Measurements from ENCODE around the gene SCAPER. TPM values are rescaled to one million over a fixed set of nuclear protein-coding genes. Genes with fewer than 3 reads are reported as not detected.
"Not testable (repeated sequence)": the region's sequence is repeated elsewhere in the genome, so short reads cannot be mapped to it uniquely, and the experiment has no call there.

The SCAPER gene
- total RNA-seq, 2 experiments from 2014 or later = 20.4 to 29.5 TPM

GRCh38 chr15:76325704-76326103 is 579.4 kb downstream of the SCAPER start:
- ATAC-seq (no peak), DNase-seq (no peak)
- CTCF ChIA-PET = interaction anchor here (1.3 kb wide), 1 partner anchor 10 kb away, joined by 3 read pairs; the partner anchor contains the start of gene ISL2
- no peaks in the 10 kb centered on the region for H3K36me3 Mint-ChIP-seq
- peaks cover 78% of the 10 kb centered on the region for H3K27me3 Mint-ChIP-seq
- no peak overlapping the region for H3K27ac Mint-ChIP-seq
- no peaks in the 10 kb centered on the region for H3K9me3 Mint-ChIP-seq (ENCODE audit: low read depth)
- H3K4me3 Mint-ChIP-seq = no peak overlapping the region
- H3K4me1 Mint-ChIP-seq = no peaks in the 10 kb centered on the region

GRCh38 chr15:76324066-76324465 is 581.1 kb downstream of the SCAPER start:
- H3K9me3 Mint-ChIP-seq (ENCODE audit: low read depth) = no peaks in the 10 kb centered on the region
- no peaks in the 10 kb centered on the region for H3K36me3 Mint-ChIP-seq
- DNase-seq = no peak
- peaks cover 71% of the 10 kb centered on the region for H3K27me3 Mint-ChIP-seq
- no peak overlapping the region for H3K4me3 Mint-ChIP-seq
- CTCF ChIA-PET = interaction anchor here (1.1 to 2.2 kb wide), 2 partner anchors 9 to 11 kb away, joined by 3 to 7 read pairs; no protein-coding TSS in a partner anchor
- H3K4me1 Mint-ChIP-seq = peaks cover 2% of the 10 kb centered on the region
- no peak overlapping the region for H3K27ac Mint-ChIP-seq
- no peak for ATAC-seq

- Mint-ChIP-seq H3K4me3 (no peak overlapping the region), H3K4me1 (peaks cover 2% of the 10 kb centered on the region), H3K27me3 (peaks cover 51% of the 10 kb centered on the region), H3K9me3 (ENCODE audit: low read depth) (no peaks in the 10 kb centered on the region), H3K27ac (no peak overlapping the region), H3K36me3 (no peaks in the 10 kb centered on the region)
- CTCF ChIA-PET = no interaction called here
- no peak for ATAC-seq
- no peak for DNase-seq
Measured at GRCh38 chr15:76321602-76322001, 583.5 kb downstream of the SCAPER start.

DNA sequence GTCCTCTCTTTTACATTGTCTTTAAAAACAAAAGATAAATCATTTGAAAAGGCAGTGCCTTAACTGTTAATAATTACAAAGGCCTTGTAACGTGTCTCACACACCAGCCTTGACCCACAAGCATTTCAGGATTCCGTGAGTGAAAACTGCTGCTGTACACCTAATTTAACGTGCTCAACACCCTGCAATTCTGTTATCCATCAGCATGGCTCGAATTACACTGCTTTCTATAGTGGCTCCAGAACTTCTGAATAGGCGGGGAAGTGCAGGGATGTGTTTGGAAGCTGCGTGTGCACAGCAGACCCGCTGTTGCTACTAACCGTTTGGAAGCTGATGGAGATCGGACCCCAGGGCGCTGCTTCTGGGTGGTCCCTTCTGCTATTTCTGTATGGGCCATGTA is 584.0 kb downstream of the SCAPER start:
- Mint-ChIP-seq H3K9me3 (ENCODE audit: low read depth) (no peaks in the 10 kb centered on the region), H3K4me3 (no peak overlapping the region), H3K27me3 (peaks cover 49% of the 10 kb centered on the region), H3K4me1 (peaks cover 2% of the 10 kb centered on the region), H3K36me3 (no peaks in the 10 kb centered on the region), H3K27ac (no peak overlapping the region)
- CTCF ChIA-PET = no interaction called here
- DNase-seq = no peak
- no peak for ATAC-seq

DNA sequence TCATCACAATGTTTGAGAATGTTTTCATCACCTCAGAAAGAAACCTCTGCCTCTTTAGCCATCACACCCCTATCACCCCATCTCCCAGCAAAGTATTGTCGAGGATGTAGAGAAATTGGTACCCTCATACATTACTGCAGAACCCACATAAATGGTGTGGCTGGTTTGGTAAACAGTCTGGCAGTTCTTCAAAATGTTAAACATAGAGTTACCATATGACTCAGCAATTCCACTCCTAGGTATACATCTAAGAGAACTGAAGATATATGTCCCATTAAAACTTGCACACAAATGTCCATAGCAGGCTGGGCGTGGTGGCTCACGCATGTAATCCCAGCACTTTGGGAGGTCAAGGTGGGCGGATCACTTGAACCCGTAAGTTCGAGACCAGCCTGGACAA is 585.1 kb downstream of the SCAPER start:
- H3K9me3 Mint-ChIP-seq (ENCODE audit: low read depth) = no peaks in the 10 kb centered on the region
- H3K4me1 Mint-ChIP-seq = peaks cover 2% of the 10 kb centered on the region
- H3K4me3 Mint-ChIP-seq = no peak overlapping the region
- H3K27me3 Mint-ChIP-seq = peaks cover 37% of the 10 kb centered on the region
- H3K36me3 Mint-ChIP-seq = no peaks in the 10 kb centered on the region
- CTCF ChIA-PET = no interaction called here
- DNase-seq = no peak
- no peak for ATAC-seq
- H3K27ac Mint-ChIP-seq = no peak overlapping the region

GRCh38 chr15:76313731-76314130 is 591.4 kb downstream of the SCAPER start:
- no peaks in the 10 kb centered on the region for H3K27me3 Mint-ChIP-seq
- H3K27ac Mint-ChIP-seq = no peak overlapping the region
- no peak overlapping the region for H3K4me3 Mint-ChIP-seq
- no peak for ATAC-seq
- H3K36me3 Mint-ChIP-seq = peaks cover 5% of the 10 kb centered on the region
- peaks cover 23% of the 10 kb centered on the region for H3K4me1 Mint-ChIP-seq
- CTCF ChIA-PET = interaction anchor here (0.9 to 1.2 kb wide), 2 partner anchors 10 to 22 kb away, joined by 3 read pairs; no protein-coding TSS in a partner anchor
- no peaks in the 10 kb centered on the region for H3K9me3 Mint-ChIP-seq (ENCODE audit: low read depth)
- no peak for DNase-seq

DNA sequence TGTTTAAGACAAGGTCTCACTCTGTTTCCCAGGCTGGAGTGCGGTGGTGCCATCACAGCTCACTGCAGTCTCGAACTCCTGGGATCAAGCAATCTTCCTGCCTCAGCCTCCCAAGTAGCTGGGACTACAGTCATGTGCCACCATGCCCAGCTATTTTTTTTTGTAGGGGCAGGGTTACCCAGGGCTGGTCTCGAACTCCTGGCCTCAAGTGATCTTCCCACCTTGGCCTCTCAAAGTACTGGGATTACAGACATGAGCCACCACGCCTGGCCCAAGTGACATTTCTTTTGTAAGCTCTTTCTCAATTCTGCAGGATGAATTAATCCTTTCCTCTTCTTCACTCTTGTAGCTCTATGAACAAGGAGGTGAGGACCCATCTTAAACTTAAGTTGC is 592.0 kb downstream of the SCAPER start:
- ATAC-seq; DNase-seq; H3K4me3 Mint-ChIP-seq; H3K9me3 Mint-ChIP-seq (ENCODE audit: low read depth); H3K27ac Mint-ChIP-seq; H3K27me3 Mint-ChIP-seq: not testable (repeated sequence)
- CTCF ChIA-PET = interaction anchor here (0.9 to 1.2 kb wide), 2 partner anchors 10 to 23 kb away, joined by 3 read pairs; no protein-coding TSS in a partner anchor
- Mint-ChIP-seq H3K4me1 (peaks cover 29% of the 10 kb centered on the region), H3K36me3 (peaks cover 11% of the 10 kb centered on the region)

DNA sequence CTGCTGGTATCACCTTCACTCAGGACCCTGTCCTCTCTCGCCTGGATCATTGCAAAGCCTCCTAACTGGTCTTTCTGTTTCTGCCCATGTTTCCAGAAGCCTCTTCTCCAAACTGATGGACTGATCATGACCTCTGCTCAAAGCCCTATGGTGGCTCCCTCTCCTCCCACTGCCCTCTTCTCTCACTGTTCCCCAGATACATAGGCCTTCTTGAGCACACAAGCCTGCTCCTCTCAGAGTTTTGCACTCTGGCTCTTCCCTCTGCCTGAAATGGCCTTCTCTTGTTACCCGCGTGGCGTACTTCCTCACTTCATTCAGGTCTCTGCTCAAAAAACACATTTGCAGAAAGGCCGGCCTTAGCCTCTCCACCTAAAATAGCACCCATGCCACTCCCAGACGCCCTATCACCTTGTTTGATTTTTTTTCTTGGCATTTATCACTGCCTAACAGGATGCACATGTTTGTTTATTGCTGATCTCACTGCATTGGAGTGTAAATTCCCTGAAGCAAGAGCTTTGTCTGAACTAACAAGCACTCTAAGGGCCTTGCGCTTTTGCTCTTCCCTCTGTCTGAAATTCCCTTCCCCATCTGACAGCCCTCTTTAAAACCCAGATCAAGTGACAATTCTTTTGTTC is 592.5 kb downstream of the SCAPER start:
- no peaks in the 10 kb centered on the region for H3K27me3 Mint-ChIP-seq
- H3K27ac Mint-ChIP-seq = no peak overlapping the region
- CTCF ChIA-PET = interaction anchor here (0.9 to 1.2 kb wide), 2 partner anchors 11 to 23 kb away, joined by 3 read pairs; no protein-coding TSS in a partner anchor
- no peak for DNase-seq
- H3K4me1 Mint-ChIP-seq = peaks cover 30% of the 10 kb centered on the region
- no peaks in the 10 kb centered on the region for H3K9me3 Mint-ChIP-seq (ENCODE audit: low read depth)
- no peak for ATAC-seq
- peak overlapping the region; percentile 3 for H3K4me3 Mint-ChIP-seq
- H3K36me3 Mint-ChIP-seq = peaks cover 13% of the 10 kb centered on the region

DNA sequence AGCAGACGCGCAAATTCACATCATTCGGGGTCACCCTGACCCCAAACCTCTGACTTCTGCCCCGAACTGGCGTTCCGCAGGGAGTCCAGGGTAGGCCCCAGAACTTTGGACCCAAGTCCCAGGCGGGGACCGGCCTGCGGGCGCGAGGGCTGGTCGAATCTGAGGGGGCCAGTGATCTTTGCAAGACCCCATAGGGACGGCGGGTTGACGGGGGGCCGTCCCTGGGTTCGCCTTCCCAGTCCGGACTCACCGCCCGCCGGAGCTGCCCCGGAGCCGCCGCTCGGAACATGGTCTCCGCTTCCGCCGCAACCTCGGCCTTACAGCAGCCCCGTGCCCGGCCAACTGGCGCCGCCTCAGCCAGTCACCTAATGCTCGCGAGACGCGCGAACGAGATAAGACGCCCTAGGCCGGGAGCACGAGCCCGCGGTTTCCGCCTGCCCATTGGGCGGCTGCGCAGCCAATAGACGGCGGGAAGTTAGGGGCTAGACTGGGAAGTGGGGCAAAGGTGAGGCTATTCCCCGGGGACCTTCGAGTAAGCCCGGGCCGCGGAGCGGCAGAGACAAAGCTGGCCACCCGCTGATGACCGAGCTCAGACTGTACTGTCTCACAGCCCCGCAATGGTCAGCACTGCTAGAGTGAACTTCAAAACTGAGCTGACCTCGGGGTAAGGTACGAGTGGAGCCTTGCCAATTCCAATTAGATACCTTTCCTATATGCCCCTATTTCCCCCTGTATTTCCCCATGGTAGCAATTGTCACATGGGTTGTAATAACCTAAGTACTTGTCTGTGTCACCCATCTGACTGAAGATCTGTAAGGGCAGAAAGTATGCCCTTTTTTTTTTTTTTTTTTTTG is 593.8 kb downstream of the SCAPER start, which contains the start of gene ETFA:
Gene ETFA, minus strand, starts transcription at position 370 of the 854 bp plus-strand sequence. Its CDS starts 81 bp downstream, at position 289.
- CTCF ChIA-PET = interaction anchor here (0.8 to 1.4 kb wide), 4 partner anchors 19 to 121 kb away, joined by 3 to 4 read pairs (median 4); no protein-coding TSS in a partner anchor
- Mint-ChIP-seq H3K4me1 (peaks cover 32% of the 10 kb centered on the region), H3K27ac (peak within 1 kb of the TSS; percentile 83), H3K4me3 (peak within 1 kb of the TSS; percentile 85), H3K9me3 (ENCODE audit: low read depth) (no peaks in the 10 kb centered on the region), H3K27me3 (no peaks in the 10 kb centered on the region), H3K36me3 (peaks cover 16% of the 10 kb centered on the region)
- ATAC-seq (peak; percentile 98), DNase-seq (peak; percentile 97)

DNA sequence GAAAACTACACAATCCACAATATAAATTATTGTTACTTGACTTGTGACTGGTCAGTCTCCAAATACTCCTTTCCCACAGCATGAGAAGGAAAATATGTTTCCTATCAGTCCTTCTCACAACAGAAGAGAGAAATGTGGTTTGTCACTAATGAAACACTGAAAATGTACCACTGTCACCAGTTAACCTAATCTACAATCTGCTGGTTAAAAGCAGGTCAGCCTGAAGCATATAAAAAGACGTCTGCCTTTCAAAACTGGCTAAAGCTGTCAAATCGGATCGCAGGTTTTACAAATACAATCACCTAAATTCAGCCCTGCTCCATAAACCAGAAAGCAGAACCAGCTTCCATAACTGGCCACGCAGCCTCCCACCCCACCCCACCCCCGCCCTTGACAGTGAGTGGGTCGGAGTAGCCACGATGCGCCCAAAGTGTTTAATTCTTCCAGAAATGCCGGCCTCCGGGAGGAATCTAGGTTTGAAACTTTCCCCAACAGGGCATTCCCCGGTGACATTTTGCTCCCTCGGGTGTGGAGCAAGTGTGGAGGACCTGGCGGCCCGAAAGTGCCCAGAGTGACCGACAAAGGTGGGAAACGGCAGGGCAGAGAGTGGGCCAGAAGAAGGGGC is 594.6 kb downstream of the SCAPER start:
- ATAC-seq (peak; percentile 1), DNase-seq (no peak)
- H3K27me3 Mint-ChIP-seq = no peaks in the 10 kb centered on the region
- H3K9me3 Mint-ChIP-seq (ENCODE audit: low read depth) = no peaks in the 10 kb centered on the region
- CTCF ChIA-PET = interaction anchor here (1.4 kb wide), 1 partner anchor 20 kb away, joined by 4 read pairs; no protein-coding TSS in a partner anchor
- H3K4me3 Mint-ChIP-seq = peak overlapping the region; percentile 85
- H3K27ac Mint-ChIP-seq = peak overlapping the region; percentile 83
- peaks cover 16% of the 10 kb centered on the region for H3K36me3 Mint-ChIP-seq
- peaks cover 35% of the 10 kb centered on the region for H3K4me1 Mint-ChIP-seq

GRCh38 chr15:76309601-76310330 is 595.4 kb downstream of the SCAPER start:
- H3K4me1 Mint-ChIP-seq = peaks cover 36% of the 10 kb centered on the region
- H3K9me3 Mint-ChIP-seq (ENCODE audit: low read depth) = peaks cover 3% of the 10 kb centered on the region
- no peak for ATAC-seq
- DNase-seq = no peak
- peak overlapping the region; percentile 28 for H3K27ac Mint-ChIP-seq
- CTCF ChIA-PET = interaction anchor here (0.7 to 1.1 kb wide), 3 partner anchors 23 to 48 kb away, joined by 3 to 4 read pairs (median 4); no protein-coding TSS in a partner anchor
- no peaks in the 10 kb centered on the region for H3K27me3 Mint-ChIP-seq
- peaks cover 19% of the 10 kb centered on the region for H3K36me3 Mint-ChIP-seq
- peak overlapping the region; percentile 85 for H3K4me3 Mint-ChIP-seq

DNA sequence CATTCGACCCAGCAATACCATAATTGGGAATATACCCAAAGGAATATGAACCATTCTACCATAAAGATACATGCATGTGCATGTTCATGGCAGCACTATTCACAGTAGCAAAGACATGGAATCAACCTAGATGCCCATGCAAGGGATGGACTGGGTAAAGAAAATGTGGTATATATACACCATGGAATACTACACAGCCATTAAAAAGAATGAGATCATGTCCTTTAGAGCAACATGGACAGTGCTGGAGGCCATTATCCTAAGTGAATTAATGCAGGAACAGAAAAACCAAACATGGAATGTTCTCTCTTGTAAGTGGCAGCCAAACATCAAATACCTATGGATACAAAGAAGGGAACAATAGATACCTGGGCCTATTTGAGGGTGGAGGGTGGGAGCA is 601.2 kb downstream of the SCAPER start:
- no peak overlapping the region for H3K27ac Mint-ChIP-seq
- no peak overlapping the region for H3K4me3 Mint-ChIP-seq
- H3K27me3 Mint-ChIP-seq = no peaks in the 10 kb centered on the region
- no peak for DNase-seq
- peaks cover 3% of the 10 kb centered on the region for H3K9me3 Mint-ChIP-seq (ENCODE audit: low read depth)
- peaks cover 24% of the 10 kb centered on the region for H3K36me3 Mint-ChIP-seq
- ATAC-seq = no peak
- H3K4me1 Mint-ChIP-seq = peaks cover 20% of the 10 kb centered on the region
- CTCF ChIA-PET = no interaction called here

Data from activated CD8-positive, alpha-beta memory T cell treated with anti-CD3 and anti-CD28 coated beads, Interleukin-2, amount 10 ng/mL, durations not matched to agents 7 days and 5 days (primary cell).